Stimulated activated CD8-positive, alpha-beta memory T cell treated with anti-CD3 and anti-CD28 coated beads, Interleukin-12 subunit alpha, Interleukin-12 subunit beta, amount 100 ng/mL, for 4 hours (primary cell): Measurements from ENCODE around the gene ADRA2C.

Source experiments
- DNase-seq: peaks from one replicate; pipeline ENCODE4 v3.0.0-alpha.2; 2020; ENCODE audit warnings: low read depth

ADRA2C gene

GRCh38 chr4:3766036-3766784 lies at the start of gene ADRA2C:
ADRA2C (plus strand) TSS chr4:3766385; CDS start chr4:3766607, 222 bp downstream.
- DNase-seq = no peak

DNA sequence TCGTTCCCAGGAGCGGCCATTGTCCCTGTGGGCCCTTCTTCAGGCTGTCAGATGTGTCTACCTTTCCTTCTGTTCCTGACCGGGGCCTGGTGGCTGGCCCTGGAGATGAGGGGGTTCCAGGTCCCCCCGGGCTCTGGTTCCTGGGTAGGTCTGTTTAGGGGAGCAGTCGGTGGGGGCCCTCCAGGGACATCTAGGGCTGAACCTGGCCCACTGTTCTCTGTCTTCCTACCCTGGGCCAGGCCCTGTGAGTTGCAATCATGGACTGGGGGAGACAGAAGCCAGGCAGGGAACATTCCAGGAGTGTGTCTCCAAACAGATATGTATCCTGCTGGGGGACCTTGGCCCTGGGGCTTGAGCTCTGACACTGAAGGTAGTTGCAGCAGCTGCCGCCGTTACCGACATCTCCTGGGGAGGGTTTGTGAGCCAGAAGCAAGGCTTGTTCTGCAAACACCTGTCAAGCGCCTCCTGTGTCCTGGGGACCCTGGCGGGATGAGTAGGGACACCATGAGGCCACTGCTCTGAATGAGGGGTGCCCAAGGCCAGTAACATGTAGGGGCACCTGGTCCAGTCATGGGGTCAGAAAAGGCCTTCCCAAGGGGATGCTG lies 49.5 kb upstream of the ADRA2C start:
- DNase-seq = no peak

GRCh38 chr4:3717241-3717640 lies 48.9 kb upstream of the ADRA2C start:
- DNase-seq = no peak

GRCh38 chr4:3718462-3718861 lies 47.7 kb upstream of the ADRA2C start:
- DNase-seq = no peak

GRCh38 chr4:3719191-3719590 lies 47.0 kb upstream of the ADRA2C start:
- DNase-seq = no peak

- no peak for DNase-seq
Observed at GRCh38 chr4:3719836-3720235, 46.3 kb upstream of the ADRA2C start.

- no peak for DNase-seq
Observed at GRCh38 chr4:3720466-3720865, 45.7 kb upstream of the ADRA2C start.

- no peak for DNase-seq
Observed at GRCh38 chr4:3721186-3721585, 45.0 kb upstream of the ADRA2C start.

GRCh38 chr4:3721627-3722026 lies 44.6 kb upstream of the ADRA2C start:
- no peak for DNase-seq

GRCh38 chr4:3722446-3723231 lies 43.5 kb upstream of the ADRA2C start:
- DNase-seq = no peak

GRCh38 chr4:3723232-3723642 lies 42.9 kb upstream of the ADRA2C start:
- DNase-seq = no peak

- no peak for DNase-seq
Observed at GRCh38 chr4:3724319-3725231, 41.6 kb upstream of the ADRA2C start.

- no peak for DNase-seq
Observed at GRCh38 chr4:3725936-3726870, 40.0 kb upstream of the ADRA2C start.

GRCh38 chr4:3727847-3728469 lies 38.2 kb upstream of the ADRA2C start:
- DNase-seq = no peak

DNA sequence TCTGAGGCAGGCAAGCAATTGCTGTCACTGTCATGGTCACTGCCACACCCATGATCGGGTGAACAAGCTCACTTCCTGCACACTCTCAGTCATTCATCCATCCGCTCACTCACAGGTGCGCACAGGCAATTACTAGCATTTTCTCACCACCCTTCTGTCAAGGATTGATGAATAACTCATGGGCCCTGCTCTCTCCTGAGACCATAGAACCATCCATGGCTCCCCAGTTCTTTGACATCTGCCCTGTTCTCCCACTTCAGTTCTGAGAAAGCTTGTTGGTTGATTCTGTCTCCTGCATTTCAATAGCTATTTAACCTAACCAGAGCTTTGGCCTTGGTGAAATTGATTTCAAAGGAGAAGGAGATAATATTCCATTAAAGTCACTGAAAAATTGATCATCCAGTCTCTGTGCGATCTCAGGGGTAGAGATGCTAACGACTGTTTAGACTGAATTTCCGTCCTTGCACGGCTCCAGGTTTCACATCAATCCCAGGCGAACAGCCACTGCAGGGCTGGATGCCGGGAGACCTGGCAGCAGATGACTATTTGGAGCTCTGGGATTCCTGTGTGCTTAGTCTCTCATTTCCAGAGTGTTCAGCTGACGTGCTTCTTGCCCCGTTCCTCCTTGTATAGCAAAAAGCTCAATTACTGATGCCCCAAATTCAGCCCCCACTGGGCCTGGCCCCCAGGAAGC lies 36.9 kb upstream of the ADRA2C start:
- DNase-seq = no peak

DNA sequence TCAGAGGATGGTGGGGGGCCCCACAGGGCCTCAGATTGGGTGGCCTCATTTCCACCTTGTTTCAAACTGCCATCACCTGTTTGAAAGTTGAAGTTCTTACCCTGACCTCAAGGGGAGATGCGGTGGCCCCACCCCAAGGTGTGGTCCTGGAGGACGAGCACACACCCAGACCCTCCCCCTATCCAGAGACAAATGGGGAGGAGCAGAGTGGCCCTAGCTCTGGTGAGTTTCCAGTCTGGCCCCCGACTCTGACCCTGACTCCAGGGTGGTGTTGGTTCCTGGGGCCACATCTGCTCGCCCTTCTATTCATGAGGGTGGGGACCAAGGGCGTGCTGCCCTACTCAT lies 36.3 kb upstream of the ADRA2C start:
- DNase-seq = no peak

- DNase-seq = no peak
Observed at GRCh38 chr4:3730422-3731190, 35.6 kb upstream of the ADRA2C start.

DNA sequence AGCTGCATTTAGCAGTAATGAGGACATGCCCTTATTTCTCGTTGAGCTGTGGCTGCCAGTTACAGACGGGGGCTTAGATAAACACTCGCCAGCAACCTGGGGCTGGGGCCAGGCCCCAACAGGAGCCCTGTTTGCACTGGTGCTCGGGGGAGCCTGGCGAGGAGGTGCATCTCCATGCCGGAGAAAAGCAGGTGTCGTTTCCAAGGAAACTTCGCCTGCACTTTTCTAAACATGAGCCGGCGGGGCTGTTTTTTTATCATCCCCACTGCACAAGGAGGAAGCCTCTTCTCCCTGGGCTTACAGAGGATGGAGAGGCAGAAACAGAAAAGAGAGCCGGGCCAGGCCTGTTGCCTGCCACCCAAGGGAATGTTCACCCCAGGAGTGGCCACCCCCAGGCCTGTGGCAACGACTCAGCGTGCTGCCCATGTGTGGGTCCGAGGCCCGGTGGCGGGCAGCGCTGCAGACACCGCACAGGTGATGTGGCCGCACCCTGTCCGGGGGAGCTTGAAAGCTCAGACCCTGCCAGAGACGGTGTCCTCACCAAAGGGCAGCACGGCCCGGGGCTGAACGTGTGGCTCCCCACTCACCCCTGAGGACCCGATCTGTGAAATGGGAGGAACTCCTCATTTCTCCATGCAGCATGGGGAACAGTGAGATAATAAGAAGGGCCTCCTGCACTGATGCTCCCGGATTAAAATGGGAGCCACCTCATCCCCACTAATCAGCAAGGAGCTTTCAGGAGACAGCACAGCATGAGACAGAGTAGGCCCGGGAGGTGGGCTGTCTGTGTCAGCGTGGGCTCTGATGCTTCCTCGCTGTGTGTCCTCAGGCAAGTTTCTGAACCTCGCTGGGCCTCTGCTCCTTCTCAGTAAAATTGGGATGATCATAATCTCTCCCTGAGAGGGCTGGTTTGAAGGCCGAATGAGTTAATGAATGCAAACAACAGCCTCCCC lies 33.8 kb upstream of the ADRA2C start:
- DNase-seq = no peak
